Smooth muscle cell (in vitro differentiated cells): ENCODE measurements around the gene YBEY. TPM values are rescaled to one million over a fixed set of nuclear protein-coding genes. Genes with fewer than 3 reads are reported as not detected.

ENCODE experiments used
- DNase-seq: peaks from one replicate; lab custom pipeline; 2025; ENCODE audit not compliant: unreplicated experiment; lab: John Stamatoyannopoulos, UW
- H2AFZ ChIP-seq: fragments of 200-600 bp; sonication (generic); 2 replicates; pipeline ENCODE4 v1.6.0; 2016; ENCODE audit warnings: antibody characterized with exemption, low read depth, mild to moderate bottlenecking
- H3F3A ChIP-seq: fragments of 200-600 bp; sonication (generic); 2 replicates; pipeline ENCODE4 v1.6.0; 2017; ENCODE audit warnings: antibody characterized with exemption, low read depth
- H3K27ac ChIP-seq: fragments of 200-600 bp; sonication (generic); 2 replicates; pipeline ENCODE4 v1.5.1; 2016; ENCODE audit warnings: low read depth, mild to moderate bottlenecking
- H3K27me3 ChIP-seq: fragments of 200-600 bp; sonication (generic); 2 replicates; pipeline ENCODE4 v1.6.1; 2016; ENCODE audit warnings: low read depth, mild to moderate bottlenecking
- H3K36me3 ChIP-seq: fragments of 200-600 bp; sonication (generic); 2 replicates; pipeline ENCODE4 v1.5.1; 2016; ENCODE audit warnings: low read depth
- H3K4me1 ChIP-seq: fragments of 200-600 bp; sonication (generic); 2 replicates; pipeline ENCODE4 v1.5.1; 2016; ENCODE audit warnings: low read depth
- H3K4me2 ChIP-seq: fragments of 200-600 bp; sonication (generic); 2 replicates; pipeline ENCODE4 v1.6.0; 2016; ENCODE audit warnings: mild to moderate bottlenecking
- H3K4me3 ChIP-seq: fragments of 200-600 bp; sonication (generic); 2 replicates; pipeline ENCODE4 v1.5.1; 2016; ENCODE audit warnings: mild to moderate bottlenecking
- H3K79me2 ChIP-seq: fragments of 200-600 bp; sonication (generic); 2 replicates; pipeline ENCODE4 v1.6.0; 2016; ENCODE audit warnings: low read depth, mild to moderate bottlenecking
- H3K9ac ChIP-seq: fragments of 200-600 bp; sonication (generic); 2 replicates; pipeline ENCODE4 v1.6.0; 2016; ENCODE audit warnings: low read depth
- H3K9me3 ChIP-seq: fragments of 200-600 bp; sonication (generic); replicated peaks from 2 replicates; pipeline ENCODE4 v1.5.1; 2016; ENCODE audit warnings: low read depth
- H4K20me1 ChIP-seq: fragments of 200-600 bp; sonication (generic); 2 replicates; pipeline ENCODE4 v1.6.0; 2016; ENCODE audit warnings: low read depth
- CTCF ChIP-seq: fragments of 200-600 bp; sonication (generic); IDR thresholded peaks from 2 replicates; pipeline ENCODE4 v1.5.1; 2017; ENCODE audit warnings: borderline replicate concordance, mild to moderate bottlenecking, antibody characterized with exemption; ENCODE audit not compliant: insufficient read depth, poor library complexity, severe bottlenecking
- WGBS: methylation state at CpG from one replicate; pipeline ENCODE4 v1.1.7; 2016; ENCODE audit warnings: low lambda C conversion rate; 5-methylcytosine and 5-hydroxymethylcytosine counted together
- polyA plus RNA-seq: library from polyadenylated mRNA; unstranded; fragments of >200 nt; fragmentation: Nextera tagmentation; extraction: Ambion mirVana; gene quantifications from 2 replicates; pipeline ENCODE4 v1.2.1, GENCODE V29; 2016
- total RNA-seq: library from RNA; depleted of rRNA; stranded (reverse); fragments of >200 nt; gene quantifications from 2 replicates; pipeline ENCODE4 v1.2.3, GENCODE V29; 2014

YBEY gene
- total and polyA plus RNA-seq, 2 experiments from 2014 or later = 24.1 to 31.1 TPM

GRCh38 chr21:46264046-46264689 lies 22.0 kb upstream of the YBEY start:
- Histone ChIP-seq H3K9ac (no peak overlapping the region), H3K4me2 (no peak overlapping the region), H3K27ac (no peak overlapping the region), H2AFZ (no peak overlapping the region), H4K20me1 (peaks cover 28% of the 10 kb centered on the region), H3K27me3 (no peaks in the 10 kb centered on the region), H3K79me2 (no peaks in the 10 kb centered on the region), H3K36me3 (peaks cover 13% of the 10 kb centered on the region), H3F3A (no peaks in the 10 kb centered on the region), H3K4me1 (no peaks in the 10 kb centered on the region), H3K9me3 (no peaks in the 10 kb centered on the region), H3K4me3 (no peak overlapping the region)
- no peak for TF ChIP-seq CTCF
- DNase-seq = no peak
- WGBS = 98% methylated on average over 22 of the region's 22 CpGs

DNA sequence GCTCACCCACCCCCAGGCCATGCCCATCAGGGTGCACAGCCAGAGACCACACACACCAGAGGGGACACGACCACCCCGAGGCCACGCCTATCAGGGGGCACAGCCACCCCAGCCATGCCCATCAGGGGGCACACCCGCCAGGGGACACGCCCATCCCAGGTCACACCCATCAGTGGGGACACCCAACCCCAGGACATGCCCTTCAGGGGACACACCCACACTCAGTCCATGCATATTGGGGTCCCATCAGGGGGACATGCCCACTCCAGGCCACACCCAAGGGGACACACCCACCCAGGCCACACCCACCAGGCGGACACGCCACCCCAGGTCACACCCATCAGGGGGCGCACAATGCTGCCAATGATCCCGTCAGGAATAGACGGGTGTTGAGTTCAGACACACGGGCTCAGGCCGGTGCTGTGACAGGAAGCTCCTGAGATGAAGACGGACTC lies 21.4 kb upstream of the YBEY start:
- H3K36me3 ChIP-seq = peaks cover 14% of the 10 kb centered on the region
- WGBS = 97% methylated on average over 13 of the region's 13 CpGs
- DNase-seq = no peak

DNA sequence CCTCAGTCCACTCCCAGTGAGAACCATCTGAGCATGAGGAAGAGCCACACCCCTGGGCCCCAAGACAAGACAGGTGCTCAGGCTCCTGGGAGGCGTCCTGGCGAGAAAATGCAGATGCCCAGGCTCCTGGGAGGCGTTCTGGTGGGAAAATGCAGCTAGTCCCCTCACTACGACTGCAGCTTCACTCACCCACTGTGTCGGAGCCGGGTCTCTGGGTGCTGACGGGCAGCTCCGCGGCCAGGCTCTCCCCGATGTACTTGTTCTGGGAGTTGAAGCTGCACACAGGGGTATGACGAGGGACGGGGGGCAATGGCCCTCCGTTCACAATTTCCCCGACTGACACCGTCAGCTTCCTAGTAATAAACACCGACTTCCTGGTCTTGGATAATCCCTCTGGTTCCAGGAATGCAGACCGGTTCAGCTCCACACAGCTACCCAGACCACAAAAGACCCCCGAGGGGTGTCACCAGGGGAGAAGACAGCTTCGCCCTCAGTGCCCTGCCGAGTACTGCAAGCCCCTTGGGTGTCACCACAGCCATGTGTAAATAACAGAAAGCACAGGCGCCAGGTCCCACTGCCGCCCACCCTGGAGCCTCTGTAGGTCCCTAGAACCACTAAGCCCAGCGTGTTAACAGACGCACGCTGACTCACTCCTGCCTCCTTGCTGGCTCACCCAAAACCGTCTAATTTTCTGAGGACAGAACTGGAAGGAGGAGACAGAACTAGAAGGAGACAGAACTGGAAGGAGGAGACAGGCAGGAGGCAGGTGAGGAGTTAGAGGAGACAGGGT lies 20.2 kb upstream of the YBEY start:
- TF ChIP-seq CTCF = no peak
- Histone ChIP-seq H3K9ac (no peak overlapping the region), H2AFZ (no peak overlapping the region), H4K20me1 (peaks cover 36% of the 10 kb centered on the region), H3K4me2 (no peak overlapping the region), H3K79me2 (no peaks in the 10 kb centered on the region), H3K9me3 (no peaks in the 10 kb centered on the region), H3K27ac (no peak overlapping the region), H3K4me3 (no peak overlapping the region), H3K36me3 (peaks cover 6% of the 10 kb centered on the region), H3K4me1 (no peaks in the 10 kb centered on the region), H3F3A (no peaks in the 10 kb centered on the region), H3K27me3 (no peaks in the 10 kb centered on the region)
- DNase-seq = no peak
- 70% methylated on average over 26 of the region's 26 CpGs for WGBS

More for the DNA sequence above, 21.4 kb upstream of the YBEY start:
- peaks cover 31% of the 10 kb centered on the region for H4K20me1 ChIP-seq
- H3K9ac ChIP-seq = no peak overlapping the region
- H3K4me1 ChIP-seq = no peaks in the 10 kb centered on the region
- H3K27me3 ChIP-seq = no peaks in the 10 kb centered on the region
- H3K79me2 ChIP-seq = no peaks in the 10 kb centered on the region
- H3K27ac ChIP-seq = no peak overlapping the region
- TF ChIP-seq CTCF = no peak
- no peaks in the 10 kb centered on the region for H3K9me3 ChIP-seq
- no peak overlapping the region for H3K4me3 ChIP-seq
- H2AFZ ChIP-seq = no peak overlapping the region
- no peaks in the 10 kb centered on the region for H3F3A ChIP-seq
- no peak overlapping the region for H3K4me2 ChIP-seq
